CD14-positive monocyte (primary cell): Measurements from ENCODE around the gene CD93. TPM values are rescaled to one million over a fixed set of nuclear protein-coding genes. Genes with fewer than 3 reads are reported as not detected.
A peak's percentile ranks its signal among the peaks of the same experiment; 100 is the strongest.

Source experiments
- DNase-seq, 3 donors: peaks; one replicate each; pipeline ENCODE4 v3.0.0-alpha.2; 2011 to 2022
- H2AFZ ChIP-seq: 2 replicates; pipeline ENCODE4 v1.6.0; 2012; ENCODE audit warnings: mild to moderate bottlenecking, low read depth, low read length, inconsistent platforms; ENCODE audit not compliant: insufficient read depth, poor library complexity, severe bottlenecking
- H3K27ac ChIP-seq, 2 donors: 1 replicate in 1 of 2; 2 replicates in 1 of 2; pipeline ENCODE4 v1.5.1; 2012 to 2013; ENCODE audit warnings: low read length in 2 of 2, control low read depth in 1 of 2, inconsistent platforms in 1 of 2, low read depth in 1 of 2, mild to moderate bottlenecking in 1 of 2
- H3K27me3 ChIP-seq, 2 donors: one replicate each; pipeline versions ENCODE4 v1.6.0 to v1.6.1; 2011 to 2013; ENCODE audit warnings: low read length in 2 of 2; ENCODE audit not compliant: control insufficient read depth in 2 of 2, insufficient read depth in 2 of 2
- H3K36me3 ChIP-seq, 2 donors: replicated peaks in 1 of 2; 1 replicate in 1 of 2; 2 replicates in 1 of 2; pipeline versions ENCODE4 v1.5.1 to v1.6.1; 2012 to 2013; ENCODE audit warnings: low read length in 2 of 2, control low read depth in 1 of 2, inconsistent platforms in 1 of 2, mild to moderate bottlenecking in 1 of 2; ENCODE audit not compliant: insufficient read depth in 2 of 2, control insufficient read depth in 1 of 2
- H3K4me1 ChIP-seq, 2 donors: 1 replicate in 1 of 2; 2 replicates in 1 of 2; pipeline versions ENCODE4 v1.5.1 to v1.6.1; 2012 to 2013; ENCODE audit warnings: low read length in 2 of 2, control low read depth in 1 of 2, inconsistent platforms in 1 of 2, mild to moderate bottlenecking in 1 of 2, moderate library complexity in 1 of 2; ENCODE audit not compliant: insufficient read depth in 2 of 2, control insufficient read depth in 1 of 2
- H3K4me2 ChIP-seq: replicated peaks from 2 replicates; pipeline ENCODE3; 2012; ENCODE audit warnings: low read length, moderate library complexity, mild to moderate bottlenecking; ENCODE audit not compliant: poor library complexity, severe bottlenecking; ENCODE audit errors: extremely low read depth
- H3K4me3 ChIP-seq, 3 experiments: fragments of 200-600 bp in 1 of 3; sonication (generic) in 1 of 3; replicated peaks in 1 of 3; 1 replicate in 2 of 3; 2 replicates in 1 of 3; pipeline ENCODE4 v1.5.1; 2011 to 2013; ENCODE audit warnings: low read length in 3 of 3, mild to moderate bottlenecking in 3 of 3, control low read depth in 2 of 3, low read depth in 2 of 3, inconsistent platforms in 1 of 3, moderate library complexity in 1 of 3
- H3K79me2 ChIP-seq: 2 replicates; pipeline ENCODE4 v1.6.0; 2012; ENCODE audit warnings: mild to moderate bottlenecking, control low read depth, inconsistent platforms, low read length, moderate library complexity; ENCODE audit not compliant: insufficient read depth
- H3K9ac ChIP-seq: 2 replicates; pipeline ENCODE4 v1.6.0; 2017; ENCODE audit warnings: low read length, mild to moderate bottlenecking; ENCODE audit not compliant: insufficient read depth, poor library complexity, severe bottlenecking
- H3K9me3 ChIP-seq, 2 donors: replicated peaks in 1 of 2; 1 replicate in 1 of 2; 2 replicates in 1 of 2; pipeline versions ENCODE4 v1.5.1 to v1.6.1; 2012 to 2013; ENCODE audit warnings: low read length in 2 of 2, control low read depth in 1 of 2; ENCODE audit not compliant: control insufficient read depth in 1 of 2, insufficient read depth in 1 of 2
- H4K20me1 ChIP-seq: 2 replicates; pipeline ENCODE4 v1.6.0; 2012; ENCODE audit warnings: mild to moderate bottlenecking, low read length, control low read depth, moderate library complexity; ENCODE audit not compliant: insufficient read depth
- H3K27ac Mint-ChIP-seq, 7 donors: one replicate each; pipeline ENCODE4 v1.8.0; 2020; ENCODE audit warnings: mild to moderate bottlenecking in 7 of 7, mixed read lengths in 7 of 7, moderate library complexity in 6 of 7, inconsistent platforms in 2 of 7
- H3K27me3 Mint-ChIP-seq, 3 donors: one replicate each; pipeline ENCODE4 v1.8.0; 2021 to 2022; ENCODE audit warnings: low read depth in 3 of 3, mild to moderate bottlenecking in 3 of 3, mixed read lengths in 3 of 3, moderate library complexity in 3 of 3, inconsistent platforms in 1 of 3
- H3K36me3 Mint-ChIP-seq, 2 donors: one replicate each; pipeline ENCODE4 v1.8.0; 2020; ENCODE audit warnings: mixed read lengths in 2 of 2, inconsistent platforms in 1 of 2, mild to moderate bottlenecking in 1 of 2
- H3K4me1 Mint-ChIP-seq: one replicate; pipeline ENCODE4 v1.8.0; 2020; ENCODE audit warnings: mild to moderate bottlenecking, mixed read lengths
- H3K4me3 Mint-ChIP-seq, 2 donors: one replicate each; pipeline ENCODE4 v1.8.0; 2020; ENCODE audit warnings: mild to moderate bottlenecking in 2 of 2, mixed read lengths in 2 of 2, moderate library complexity in 1 of 2
- H3K9me3 Mint-ChIP-seq, 7 donors: one replicate each; pipeline ENCODE4 v1.8.0; 2020 to 2022; ENCODE audit warnings: mixed read lengths in 7 of 7, mild to moderate bottlenecking in 6 of 7, moderate library complexity in 6 of 7, inconsistent platforms in 2 of 7
- CTCF ChIP-seq: fragments of 200-600 bp; IDR thresholded peaks from one replicate; pipeline ENCODE4 v1.8.0; 2022; ENCODE audit warnings: antibody characterized with exemption, mild to moderate bottlenecking
- WGBS: methylation state at CpG from one replicate; pipeline ENCODE4 v1.1.5; 2013; ENCODE audit warnings: missing lambda C conversion rate; ENCODE audit not compliant: insufficient coverage; 5-methylcytosine and 5-hydroxymethylcytosine counted together
- intact Hi-C, 2 donors: fragments of 100-400 bp; cut with micrococcal nuclease; formaldehyde crosslinking; loops; one replicate each; pipeline versions ENCODE4 v1.15.0 to v1.15.1; 2023
- polyA plus RNA-seq, 3 donors: library from polyadenylated mRNA; depleted of rRNA in 1 of 3; unstranded in 2 of 3; stranded (reverse) in 1 of 3; fragments of 300-500 nt in 2 of 3; fragments of >200 nt in 1 of 3; fragmentation: Illumina TruSeq in 2 of 3; gene quantifications; 1 replicate in 2 of 3; 2 replicates in 1 of 3; pipeline ENCODE4 v1.2.3, GENCODE V29; 2012 to 2021

CD93 gene
- polyA plus RNA-seq, 3 donors: 26.0 to 170 (median 48.9) TPM

- Histone ChIP-seq H3K9ac (no peak overlapping the region), H3K4me1 (peaks cover 35 to 40% of the 10 kb centered on the region in 2 donors), H4K20me1 (no peaks in the 10 kb centered on the region), H3K79me2 (no peaks in the 10 kb centered on the region), H3K4me2 (no peak overlapping the region), H3K27ac (no peak overlapping the region), H3K9me3 (no peaks in the 10 kb centered on the region), H3K4me3 (no peak overlapping the region), H2AFZ (no peak overlapping the region), H3K36me3 (no peaks in the 10 kb centered on the region), H3K27me3 (no peaks in the 10 kb centered on the region)
- Mint-ChIP-seq H3K9me3 (no peaks in the 10 kb centered on the region), H3K27me3 (peaks cover 0 to 1% (median 0%) of the 10 kb centered on the region in 3 donors), H3K4me3 (no peak overlapping the region), H3K4me1 (peaks cover 44% of the 10 kb centered on the region), H3K36me3 (peaks cover 4 to 5% of the 10 kb centered on the region in 2 donors), H3K27ac (no peak overlapping the region)
- WGBS: no CpG with 5 or more reads among the region's 3 CpGs
- intact Hi-C loops: no loop called here
- TF ChIP-seq CTCF: no peak
- DNase-seq: no peak
Measured at GRCh38 chr20:23063168-23063567, 23.0 kb downstream of the CD93 start.

- H3K27me3 Mint-ChIP-seq: peaks cover 0 to 1% (median 0%) of the 10 kb centered on the region in 3 donors
Measured at GRCh38 chr20:23062632-23063031, 23.5 kb downstream of the CD93 start.

More at GRCh38 chr20:23062632-23063031, 23.5 kb downstream of the CD93 start:
- Histone ChIP-seq H3K9ac (no peak overlapping the region), H3K4me3 (no peak overlapping the region), H3K27ac (no peak overlapping the region), H3K4me2 (no peak overlapping the region), H3K4me1 (peaks cover 35 to 40% of the 10 kb centered on the region in 2 donors), H3K79me2 (no peaks in the 10 kb centered on the region), H2AFZ (no peak overlapping the region), H4K20me1 (no peaks in the 10 kb centered on the region), H3K27me3 (no peaks in the 10 kb centered on the region), H3K36me3 (no peaks in the 10 kb centered on the region), H3K9me3 (no peaks in the 10 kb centered on the region)
- no peaks in the 10 kb centered on the region for H3K9me3 Mint-ChIP-seq
- no peak overlapping the region for H3K4me3 Mint-ChIP-seq
- no peak for DNase-seq
- peaks cover 44% of the 10 kb centered on the region for H3K4me1 Mint-ChIP-seq
- H3K36me3 Mint-ChIP-seq: peaks cover 0 to 2% of the 10 kb centered on the region in 2 donors
- H3K27ac Mint-ChIP-seq: peak overlapping the region in 2 of 7 donors; percentile 4 to 16
- TF ChIP-seq CTCF: no peak
- intact Hi-C loops: no loop called here
